HG02571 (cell line): ENCODE data around the gene ZC3H12D.
"Not testable (repeated sequence)": the region's sequence is repeated elsewhere in the genome, so short reads cannot be mapped to it uniquely, and the experiment has no call there.

Experiments used
- ATAC-seq: cut with Tn5 transposase; IDR thresholded peaks from one replicate; pipeline ENCODE4 v1.9.1; 2021; ENCODE audit warnings: mild to moderate bottlenecking, moderate library complexity; ENCODE audit not compliant: unreplicated experiment

Gene ZC3H12D

DNA sequence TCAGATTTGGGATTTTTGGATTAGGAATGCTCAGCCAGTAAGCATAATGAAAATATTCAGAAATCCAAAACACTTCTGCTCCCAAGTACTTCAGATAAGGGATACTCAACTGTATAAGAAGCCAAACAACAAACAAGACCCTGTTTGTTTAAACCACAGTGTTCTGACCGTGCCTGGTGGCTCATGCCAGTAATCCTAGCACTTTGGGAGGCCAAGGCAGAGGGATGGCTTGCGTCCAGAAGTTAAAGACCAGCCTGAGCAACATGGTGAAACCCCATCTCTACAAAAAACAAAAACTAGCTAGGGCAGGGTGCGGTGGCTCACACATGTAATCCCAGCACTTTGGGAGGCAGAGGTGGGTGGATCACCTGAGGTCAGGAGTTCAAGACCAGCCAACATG is 24.6 kb downstream of the ZC3H12D start:
- ATAC-seq, result not testable (repeated sequence)

DNA sequence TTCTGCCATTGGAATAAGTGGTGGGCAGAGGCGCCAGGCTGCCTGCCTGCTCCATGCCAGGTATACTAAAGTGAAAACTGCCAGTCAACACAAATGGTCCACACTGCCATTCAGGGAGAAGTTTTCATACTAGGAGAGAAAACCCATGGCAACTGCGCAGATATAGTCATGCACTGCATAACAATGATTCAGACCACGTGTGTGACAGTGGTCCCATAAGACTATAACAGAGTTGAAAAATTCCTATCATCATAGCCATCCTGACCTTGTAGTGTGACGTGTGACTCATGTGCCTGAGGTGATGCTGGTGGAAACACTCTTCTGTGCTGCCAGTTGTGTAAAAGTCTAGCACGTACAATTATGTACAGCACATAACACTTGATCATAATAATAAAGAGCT is 25.1 kb downstream of the ZC3H12D start:
- ATAC-seq, result no peak

DNA sequence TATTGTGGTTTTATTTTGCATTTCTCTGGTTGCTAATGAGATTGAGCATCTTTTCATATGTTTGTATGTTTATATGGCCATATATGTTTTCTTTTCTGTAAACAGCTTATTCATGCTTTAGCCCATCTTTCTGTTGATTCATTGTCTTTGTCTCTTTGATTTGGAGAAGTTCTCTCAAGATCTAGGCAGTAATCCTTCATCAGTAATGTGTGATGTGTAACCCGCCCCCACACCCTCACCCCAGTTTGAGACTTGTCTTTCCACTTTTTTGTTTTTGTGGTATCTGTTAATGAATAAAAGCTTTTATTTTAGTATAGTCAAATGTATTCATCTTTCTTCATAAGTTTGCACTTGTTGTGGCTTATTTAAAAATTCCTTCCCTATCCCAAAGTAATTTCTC is 26.0 kb downstream of the ZC3H12D start:
- no peak for ATAC-seq

DNA sequence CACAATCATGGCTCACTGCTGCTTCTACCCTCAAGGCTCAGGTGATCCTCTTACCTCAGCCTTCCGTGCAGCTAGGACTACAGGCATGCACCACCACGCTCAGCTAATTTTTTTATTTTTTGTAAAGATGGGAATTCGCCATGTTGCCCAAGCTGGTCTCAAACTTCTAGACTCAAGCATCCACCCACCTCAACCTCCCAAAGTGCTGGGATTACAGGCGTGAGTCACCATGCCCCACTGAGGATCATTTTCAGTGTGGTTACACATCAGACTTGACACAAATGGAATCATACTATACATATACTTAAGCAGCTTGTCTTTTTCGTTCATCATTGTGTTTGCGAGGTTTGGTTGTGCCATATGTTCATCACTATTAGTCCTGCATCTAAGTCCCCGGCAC is 26.6 kb downstream of the ZC3H12D start:
- ATAC-seq, result no peak

DNA sequence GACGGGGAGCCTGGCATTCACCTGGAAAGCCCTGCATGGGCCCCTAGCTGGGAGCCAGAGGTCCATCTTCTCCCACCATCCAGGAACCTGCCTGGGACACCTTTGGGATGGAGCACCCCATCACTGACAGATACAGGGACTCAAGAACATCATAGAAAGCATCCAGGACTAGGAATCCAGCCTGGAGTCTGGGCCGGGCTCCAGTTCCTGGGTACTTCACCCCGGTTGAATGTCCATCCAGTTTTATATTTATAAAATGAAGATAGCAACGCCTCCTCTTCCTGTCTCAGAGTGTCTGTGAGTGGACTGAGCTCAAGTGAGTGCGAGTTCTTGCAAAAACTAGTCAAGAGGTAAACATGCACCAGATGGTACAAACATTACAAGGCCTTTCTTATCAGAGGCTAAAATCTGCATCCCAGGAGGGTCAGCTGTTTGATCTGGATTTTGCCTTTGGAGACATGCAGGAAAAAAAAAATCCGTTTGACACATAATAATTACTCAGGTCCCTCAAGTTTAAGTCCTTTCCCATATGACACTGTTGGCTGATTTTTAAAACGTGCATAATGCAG is 27.4 kb downstream of the ZC3H12D start:
- ATAC-seq, result no peak

DNA sequence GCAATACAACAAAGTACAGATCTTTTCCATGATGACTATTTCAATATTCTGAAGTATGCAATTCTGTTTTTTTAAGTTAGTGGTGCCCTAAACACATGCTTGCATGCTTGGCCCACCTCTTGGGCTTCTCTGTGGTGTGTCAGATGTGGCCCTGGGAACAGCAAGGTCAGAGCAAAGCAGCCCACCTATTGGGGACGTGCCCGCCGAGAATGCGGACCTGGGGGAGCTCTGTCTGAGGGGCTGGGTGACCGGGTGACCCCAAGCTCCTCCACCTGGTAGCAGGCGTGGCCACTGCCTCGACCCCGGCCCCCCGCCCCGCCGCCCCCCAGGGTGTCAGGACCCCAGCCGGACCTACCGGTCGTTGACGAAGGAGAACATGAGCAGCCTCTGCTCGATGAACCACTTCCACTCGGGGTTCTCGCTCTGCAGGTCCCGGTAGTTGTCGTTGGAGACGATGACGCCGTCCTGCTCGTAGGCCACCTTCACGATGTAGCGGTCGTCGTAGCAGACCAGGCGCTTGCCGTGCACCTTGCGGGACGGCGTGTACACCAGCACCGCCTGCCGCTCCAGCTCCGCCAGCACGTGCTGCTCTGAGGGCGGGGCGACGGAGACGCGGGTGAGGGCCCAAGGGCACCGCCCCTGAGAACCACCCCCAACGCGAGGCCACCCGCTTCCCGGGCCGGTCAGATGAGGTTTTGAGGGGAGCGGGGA is 28.3 kb downstream of the ZC3H12D start:
- no peak for ATAC-seq

DNA sequence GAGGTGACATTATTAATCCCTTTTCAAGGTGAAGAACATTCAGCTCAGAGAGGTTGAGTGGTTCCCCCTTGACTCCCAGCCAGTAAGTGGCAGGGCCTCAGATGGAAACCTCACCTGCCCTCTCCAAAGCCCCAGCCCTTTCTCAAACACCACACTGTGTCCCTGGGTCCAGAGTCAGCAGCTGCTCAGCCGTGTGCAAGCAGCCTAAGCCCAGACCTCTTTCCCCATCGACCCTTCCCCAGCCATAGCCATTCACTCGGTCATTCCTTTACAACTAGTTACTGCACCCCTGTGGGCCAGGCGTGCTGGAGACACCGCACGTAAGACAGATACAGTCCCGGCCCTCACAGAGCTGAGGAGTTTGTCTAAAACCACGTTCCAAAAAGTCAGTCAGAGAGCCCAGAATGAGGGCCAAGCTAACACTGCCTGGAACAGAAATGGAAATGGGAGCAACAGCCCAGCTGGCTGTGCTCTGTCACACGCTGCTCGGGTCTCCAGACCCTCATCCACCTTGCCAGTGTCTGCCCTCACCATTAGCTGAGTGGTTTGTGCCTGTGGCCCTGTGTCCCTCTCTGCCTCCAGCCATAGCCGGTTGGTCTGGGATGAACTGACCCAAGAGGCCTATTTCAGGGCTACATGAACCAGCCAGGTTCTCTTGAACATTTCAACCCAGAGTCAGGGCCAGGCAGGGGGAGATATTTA is 29.6 kb downstream of the ZC3H12D start:
- ATAC-seq, result no peak

DNA sequence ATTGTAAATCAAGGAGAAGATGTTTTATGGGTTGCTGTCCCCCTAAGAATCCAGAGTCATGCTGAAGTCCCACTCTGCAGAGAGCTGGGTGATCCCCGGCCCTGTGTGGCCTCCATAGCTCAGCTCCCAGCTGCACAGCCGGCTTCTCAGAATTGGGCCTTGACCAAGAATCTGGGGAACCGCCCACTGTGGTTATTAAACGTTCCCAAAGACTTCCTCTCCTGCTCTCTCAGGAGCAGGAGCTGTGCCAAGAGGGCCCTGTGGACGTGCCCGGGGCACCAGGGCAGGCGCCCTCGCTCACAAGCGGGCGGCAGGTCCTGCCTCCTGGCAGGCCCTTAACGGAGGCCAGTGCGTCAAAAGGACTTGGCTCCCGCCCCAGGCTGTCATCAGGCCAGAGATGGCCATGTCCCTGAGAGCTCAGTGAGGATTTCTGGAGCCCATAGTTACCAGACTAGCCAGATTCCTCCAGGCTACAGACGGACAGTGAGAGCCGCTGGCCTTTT is 30.4 kb downstream of the ZC3H12D start:
- no peak for ATAC-seq

DNA sequence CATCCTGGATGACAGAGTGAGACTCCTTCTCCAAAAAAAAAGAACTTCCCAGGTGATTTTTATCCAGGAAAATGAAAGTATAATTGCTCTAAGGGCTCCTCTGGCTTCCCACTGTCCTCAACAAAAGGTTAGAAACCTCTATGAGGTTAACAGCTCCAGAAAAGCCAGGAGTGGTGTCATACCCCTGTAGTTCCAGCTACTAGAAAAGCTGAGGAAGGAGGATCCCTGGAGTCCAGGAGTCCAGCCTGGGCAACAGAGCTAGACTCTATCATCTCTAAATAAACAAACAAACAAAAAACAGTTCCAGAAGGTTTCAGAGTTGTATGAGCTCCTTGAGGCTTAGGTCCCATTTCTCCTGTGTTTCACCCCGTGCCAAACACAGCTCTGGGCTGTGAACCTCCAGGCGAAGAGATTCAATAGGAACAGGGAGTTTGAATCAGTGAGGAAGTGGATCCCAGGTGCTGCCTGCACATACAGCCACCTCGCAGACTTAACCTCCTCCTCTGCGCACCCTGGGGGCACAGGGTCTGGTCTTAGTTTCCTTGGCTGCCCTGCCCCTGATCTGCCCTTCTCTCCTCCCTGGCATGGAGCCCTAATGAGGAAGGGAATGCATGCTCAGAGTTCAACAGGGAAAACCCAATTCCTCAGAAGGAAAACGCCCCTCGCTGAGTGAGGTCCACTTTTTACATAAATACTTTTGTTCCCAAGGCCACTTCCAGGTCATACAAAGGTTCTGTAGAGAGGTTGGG is 31.0 kb downstream of the ZC3H12D start:
- no peak for ATAC-seq

DNA sequence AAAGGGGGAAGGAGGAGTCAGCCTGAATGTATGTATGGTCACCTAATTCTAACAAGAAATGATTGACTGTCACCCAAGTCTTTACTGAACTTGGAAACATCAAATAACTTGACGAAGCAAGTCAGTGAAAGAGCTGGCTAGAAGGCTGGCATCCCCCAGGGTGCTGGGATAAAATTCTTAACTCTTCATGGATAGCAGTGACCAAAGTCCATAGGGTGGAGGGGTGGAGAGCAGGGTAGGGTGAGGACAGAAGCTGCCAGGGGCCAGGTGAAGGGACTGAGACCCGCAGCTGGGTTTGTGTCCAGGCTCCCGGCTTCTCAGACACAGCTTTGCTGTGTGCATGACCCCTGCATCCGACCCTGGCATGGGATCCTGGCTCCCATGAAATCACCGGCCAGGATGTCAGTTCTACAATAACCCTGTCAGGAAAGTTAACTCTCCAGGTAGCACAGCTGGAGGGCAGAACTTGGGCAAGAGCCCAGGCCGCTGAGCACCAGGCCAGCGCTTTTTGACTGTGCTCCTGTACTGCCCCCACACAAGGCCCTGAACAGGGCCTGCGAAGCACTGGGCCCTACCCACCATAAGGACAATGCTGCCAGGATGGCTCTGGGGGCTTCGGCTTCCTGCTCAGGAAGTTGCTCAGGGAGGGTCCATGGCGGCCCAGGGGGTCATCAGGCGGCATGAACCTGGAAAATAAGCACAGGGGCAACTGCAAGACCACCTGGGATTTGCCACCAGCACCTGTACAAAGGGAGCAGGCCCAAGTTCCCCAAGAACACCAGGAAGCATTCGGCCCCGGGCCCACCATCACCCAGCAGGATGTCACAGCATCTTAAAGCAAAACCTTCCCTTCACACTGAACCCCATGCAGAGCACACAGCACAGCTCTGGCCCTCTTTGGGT is 32.5 kb downstream of the ZC3H12D start:
- no peak for ATAC-seq

DNA sequence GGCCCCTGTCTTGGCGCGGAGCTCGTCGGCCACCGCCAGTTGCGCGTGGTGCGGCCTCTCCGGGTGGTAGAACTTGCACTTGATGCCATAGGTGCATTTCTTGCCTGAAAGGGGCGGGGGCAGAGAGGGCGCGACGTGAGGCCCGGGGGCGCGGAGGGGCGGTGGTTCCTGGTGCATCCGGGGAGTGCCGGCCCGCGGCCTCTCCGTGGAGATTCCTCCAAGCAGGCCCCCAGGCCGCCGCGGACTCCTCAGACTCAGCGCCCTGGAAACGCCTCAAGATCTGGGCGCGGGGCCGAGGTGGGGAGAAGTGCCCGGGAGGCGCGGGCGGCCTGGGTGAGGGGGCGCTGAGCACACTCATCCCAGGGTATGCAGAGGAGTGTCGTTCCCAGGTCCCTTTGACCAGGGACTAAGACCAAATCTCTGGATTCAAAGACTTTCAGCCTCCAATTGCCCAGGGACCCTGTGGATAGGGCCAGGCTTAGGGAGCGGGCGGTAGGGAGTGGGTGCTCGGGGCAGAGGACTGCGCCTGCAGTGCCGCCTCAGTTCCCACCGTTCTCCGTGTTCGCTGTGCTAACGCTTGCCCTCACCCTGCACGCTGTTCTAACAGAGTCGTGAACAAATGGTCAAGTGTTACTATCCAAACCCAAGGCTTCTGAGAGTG is 33.3 kb downstream of the ZC3H12D start:
- ATAC-seq, result no peak

DNA sequence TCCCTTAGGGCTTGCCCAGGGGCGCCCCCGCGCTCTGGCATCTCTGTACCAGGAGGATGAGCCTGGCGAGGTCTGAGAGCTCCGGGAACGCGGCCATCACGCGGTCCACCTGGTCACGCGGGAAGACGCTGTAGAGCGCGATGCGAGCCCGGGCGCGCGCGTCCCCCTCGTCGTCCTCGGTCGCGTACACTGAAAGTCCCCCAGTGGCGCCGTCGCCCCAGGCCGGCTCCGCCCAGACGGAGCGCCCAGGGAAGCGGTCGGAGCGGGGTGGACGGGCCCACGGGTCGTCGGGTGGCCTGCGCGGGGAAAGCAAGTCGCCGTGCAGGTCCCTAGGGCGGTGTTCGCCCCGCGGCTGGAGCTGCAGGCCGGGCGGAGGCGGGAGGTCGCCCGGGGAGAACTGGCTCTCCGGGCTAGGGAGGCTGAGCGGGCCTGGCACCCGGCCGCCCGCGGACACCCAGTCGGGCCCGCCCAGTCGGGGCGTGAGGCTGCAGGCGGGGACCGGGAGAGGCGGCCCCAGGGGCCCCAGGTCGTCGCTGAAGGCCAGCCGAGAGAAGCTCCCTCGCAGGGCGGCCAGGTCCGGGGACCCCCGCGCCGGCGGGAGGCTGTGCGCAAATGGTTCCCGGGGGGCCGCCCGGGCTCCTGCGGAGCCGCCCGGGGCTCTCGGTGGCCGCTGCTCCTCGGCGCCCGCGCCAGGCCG is 34.0 kb downstream of the ZC3H12D start:
- ATAC-seq, result no peak

DNA sequence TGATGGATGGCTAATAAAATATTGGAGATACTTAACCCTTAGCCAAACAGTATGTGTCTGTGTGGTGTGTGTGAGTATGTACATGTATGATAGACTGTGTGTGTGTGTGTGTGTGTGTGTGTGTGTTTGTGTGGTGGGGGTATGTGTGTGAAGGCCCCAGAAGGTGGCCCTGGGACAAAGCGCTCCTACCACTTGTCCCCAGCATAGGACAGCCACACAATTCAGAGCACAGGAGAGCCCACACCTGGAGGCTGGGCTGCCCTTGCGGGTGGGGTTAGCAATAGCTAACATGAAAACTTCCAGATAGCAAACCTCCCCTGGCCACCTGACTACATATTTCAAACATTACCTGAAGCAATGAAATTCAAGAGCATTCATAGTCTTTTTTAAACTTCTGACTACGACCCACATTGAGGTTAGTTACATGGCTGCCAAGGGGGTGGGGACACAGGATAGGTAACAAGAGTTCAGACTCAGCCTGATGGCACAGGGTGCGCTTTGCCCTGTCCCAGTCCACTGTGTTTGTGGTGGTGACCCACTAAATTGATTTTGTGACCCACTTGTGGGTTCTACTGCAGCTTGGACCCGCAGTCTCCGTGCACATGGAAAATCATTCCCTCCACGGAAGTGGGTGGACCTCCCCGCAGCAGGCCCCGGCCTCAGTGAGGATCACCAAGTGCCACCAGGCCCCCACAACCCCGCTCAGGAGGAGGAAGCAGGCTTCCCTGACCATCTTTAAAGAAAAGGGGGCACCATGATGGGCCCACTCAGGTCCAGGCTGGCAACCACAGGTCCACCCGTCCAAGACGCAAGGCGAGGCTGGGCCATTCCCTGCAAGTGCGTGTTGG is 34.8 kb downstream of the ZC3H12D start:
- ATAC-seq, result no peak

DNA sequence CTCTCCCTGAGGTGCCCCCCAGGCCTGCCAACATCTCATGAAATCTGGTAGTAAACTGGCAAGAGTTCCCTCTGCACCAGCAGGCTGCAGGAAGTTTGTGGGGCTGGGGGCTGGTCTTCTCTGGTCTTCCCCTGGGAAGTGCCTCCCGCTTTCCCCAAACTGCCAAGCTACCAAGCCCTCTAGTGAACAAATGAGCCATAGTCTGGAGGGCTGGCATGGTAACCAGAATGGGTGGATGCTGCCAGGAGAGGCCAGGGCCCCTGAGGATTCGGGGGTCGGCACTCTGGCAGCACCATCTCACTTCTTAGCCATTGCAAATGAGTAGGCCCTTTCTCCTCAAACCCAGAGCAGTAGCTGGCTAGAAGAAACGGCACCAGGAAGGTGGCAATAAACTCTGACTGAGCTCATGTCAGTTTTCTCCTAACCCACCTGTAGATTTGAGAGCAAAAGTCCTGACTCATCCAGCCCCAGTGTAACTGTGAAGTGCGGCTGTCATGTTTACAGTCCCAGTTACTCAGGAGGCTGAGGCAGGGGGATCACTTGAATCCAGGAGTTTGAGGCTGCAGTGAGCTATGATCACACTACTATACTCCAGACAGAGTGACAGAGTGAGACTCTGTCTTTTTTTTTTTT is 35.9 kb downstream of the ZC3H12D start:
- no peak for ATAC-seq

DNA sequence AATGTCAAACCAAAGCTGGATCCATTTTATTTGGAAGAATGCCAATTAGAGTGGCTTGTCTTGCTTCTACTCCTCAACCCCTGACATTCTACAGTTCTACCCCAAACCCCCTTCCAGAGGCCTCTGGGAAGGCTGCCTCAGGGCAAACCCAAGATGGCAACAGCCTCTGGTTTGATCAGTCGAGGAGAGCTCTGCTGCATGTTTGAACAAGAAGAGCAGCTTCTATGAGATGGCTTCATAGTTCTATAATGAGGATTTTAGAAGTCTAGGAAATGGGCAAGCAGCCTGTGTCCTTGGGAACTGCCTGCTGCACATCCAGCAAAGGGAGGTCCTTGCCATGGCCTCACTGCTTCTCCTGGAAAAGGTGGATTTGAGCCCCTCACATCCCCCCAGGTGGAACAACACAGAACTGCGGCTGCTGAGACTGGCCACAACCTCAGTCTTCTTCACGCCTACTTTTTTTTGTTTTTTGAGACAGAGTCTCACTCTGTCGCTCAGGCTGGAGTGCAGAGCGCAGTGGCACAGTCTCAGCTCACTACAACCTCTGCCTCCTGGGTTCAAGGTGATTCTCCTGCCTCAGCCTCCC is 37.9 kb downstream of the ZC3H12D start:
- no peak for ATAC-seq

DNA sequence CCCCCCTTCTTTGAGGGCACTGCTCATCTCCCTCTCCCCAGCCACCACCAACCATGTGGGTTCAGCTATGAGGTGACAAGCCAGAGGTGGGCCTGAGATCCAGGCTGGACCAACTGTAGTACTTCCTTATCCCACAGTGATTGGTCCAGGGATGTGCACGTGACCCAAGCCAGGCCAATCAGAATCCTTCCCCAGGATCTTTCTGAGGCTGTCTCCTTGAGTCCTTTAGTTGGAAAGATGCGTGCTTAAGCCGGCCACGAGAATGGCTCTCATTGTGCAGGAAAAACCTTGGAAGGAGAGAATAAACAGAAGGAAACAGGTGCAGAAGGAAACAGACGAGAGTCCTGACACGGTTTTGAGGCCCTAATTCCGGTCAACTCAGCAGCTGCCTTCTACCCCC is 39.2 kb downstream of the ZC3H12D start:
- no peak for ATAC-seq

DNA sequence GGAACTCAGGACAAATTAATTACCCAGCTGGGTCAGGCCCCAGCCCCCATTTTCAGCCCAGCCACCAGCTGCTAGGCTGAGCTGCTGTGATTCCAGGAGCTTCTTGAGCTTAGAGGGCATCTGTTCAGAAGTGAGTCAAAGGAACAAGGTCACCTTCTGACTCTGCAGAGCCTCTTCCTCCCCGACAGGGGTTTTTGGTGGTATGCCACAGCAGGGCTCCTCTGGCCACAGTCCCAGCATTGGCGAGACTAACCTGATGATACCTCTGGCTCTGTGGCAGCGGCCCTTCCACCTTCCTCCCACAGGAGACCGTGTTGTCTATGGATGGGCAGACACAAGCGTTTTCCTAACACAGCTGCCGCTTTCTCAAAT is 39.7 kb downstream of the ZC3H12D start:
- no peak for ATAC-seq
